Kidney capillary endothelial cell (primary cell): ENCODE data around the gene WFDC5.
"Not testable (repeated sequence)": the region's sequence is repeated elsewhere in the genome, so short reads cannot be mapped to it uniquely, and the experiment has no call there.

ENCODE experiments used
- DNase-seq: peaks from one replicate; pipeline ENCODE4 v3.0.0-alpha.2; 2018; ENCODE audit warnings: low spot score

The WFDC5 gene

GRCh38 chr20:45087814-45088213, 27.2 kb downstream of the WFDC5 start:
- no peak for DNase-seq

- no peak for DNase-seq
Observed at GRCh38 chr20:45087097-45087790, 27.7 kb downstream of the WFDC5 start.

GRCh38 chr20:45085867-45086266, 29.1 kb downstream of the WFDC5 start:
- DNase-seq: no peak

GRCh38 chr20:45085289-45085688, 29.7 kb downstream of the WFDC5 start:
- no peak for DNase-seq

- no peak for DNase-seq
Observed at GRCh38 chr20:45083127-45083526, 31.8 kb downstream of the WFDC5 start.

- no peak for DNase-seq
Observed at GRCh38 chr20:45082468-45082867, 32.5 kb downstream of the WFDC5 start.

GRCh38 chr20:45080867-45081624, 33.9 kb downstream of the WFDC5 start:
- DNase-seq: no peak

GRCh38 chr20:45077559-45077958, 37.4 kb downstream of the WFDC5 start:
- no peak for DNase-seq

- DNase-seq: no peak
Observed at GRCh38 chr20:45073221-45073620, 41.8 kb downstream of the WFDC5 start.

GRCh38 chr20:45072066-45072465, 42.9 kb downstream of the WFDC5 start:
- DNase-seq: no peak

- no peak for DNase-seq
Observed at GRCh38 chr20:45070932-45071632, 43.9 kb downstream of the WFDC5 start.

GRCh38 chr20:45069261-45069660, 45.7 kb downstream of the WFDC5 start:
- DNase-seq: no peak

GRCh38 chr20:45067558-45067957, 47.4 kb downstream of the WFDC5 start:
- DNase-seq: no peak

- no peak for DNase-seq
Observed at GRCh38 chr20:45067087-45067486, 47.9 kb downstream of the WFDC5 start.

GRCh38 chr20:45066372-45066771, 48.6 kb downstream of the WFDC5 start:
- no peak for DNase-seq

- DNase-seq: no peak
Observed at GRCh38 chr20:45064812-45065211, 50.2 kb downstream of the WFDC5 start.

- DNase-seq: not testable (repeated sequence)
Observed at GRCh38 chr20:45063107-45063506, 51.9 kb downstream of the WFDC5 start.

- peak; percentile 64 for DNase-seq
Observed at GRCh38 chr20:45061244-45061643, 53.7 kb downstream of the WFDC5 start.

- DNase-seq: no peak
Observed at GRCh38 chr20:45060294-45060693, 54.7 kb downstream of the WFDC5 start.
